Nephron progenitor cell (in vitro differentiated cells): Measurements from ENCODE around the gene LMAN2L.

Source experiments
- DNase-seq: peaks from one replicate; pipeline ENCODE4 v3.0.0; 2021
- H3K27ac Mint-ChIP-seq: 2 replicates; pipeline ENCODE4 v1.8.0; 2021; ENCODE audit warnings: mild to moderate bottlenecking, moderate library complexity, mixed read lengths
- H3K27me3 Mint-ChIP-seq: 2 replicates; pipeline ENCODE4 v1.8.0; 2021; ENCODE audit warnings: mild to moderate bottlenecking, low read depth, mixed read lengths; ENCODE audit not compliant: poor library complexity
- H3K36me3 Mint-ChIP-seq: 2 replicates; pipeline ENCODE4 v1.8.0; 2021; ENCODE audit warnings: low read depth, mixed read lengths
- H3K4me1 Mint-ChIP-seq: 2 replicates; pipeline ENCODE4 v1.8.0; 2021; ENCODE audit warnings: mixed read lengths
- H3K4me3 Mint-ChIP-seq: 2 replicates; pipeline ENCODE4 v1.8.0; 2021; ENCODE audit warnings: mild to moderate bottlenecking, moderate library complexity, mixed read lengths
- H3K9me3 Mint-ChIP-seq: 2 replicates; pipeline ENCODE4 v1.8.0; 2021; ENCODE audit warnings: mild to moderate bottlenecking, moderate library complexity, mixed read lengths
- TF ChIP-seq, protein P1 (sequence below): fragments of 200-600 bp; sonication (generic); IDR thresholded peaks from 2 replicates; pipeline ENCODE4 v1.5.0; 2021; ENCODE audit warnings: antibody characterized with exemption

Gene LMAN2L

DNA sequence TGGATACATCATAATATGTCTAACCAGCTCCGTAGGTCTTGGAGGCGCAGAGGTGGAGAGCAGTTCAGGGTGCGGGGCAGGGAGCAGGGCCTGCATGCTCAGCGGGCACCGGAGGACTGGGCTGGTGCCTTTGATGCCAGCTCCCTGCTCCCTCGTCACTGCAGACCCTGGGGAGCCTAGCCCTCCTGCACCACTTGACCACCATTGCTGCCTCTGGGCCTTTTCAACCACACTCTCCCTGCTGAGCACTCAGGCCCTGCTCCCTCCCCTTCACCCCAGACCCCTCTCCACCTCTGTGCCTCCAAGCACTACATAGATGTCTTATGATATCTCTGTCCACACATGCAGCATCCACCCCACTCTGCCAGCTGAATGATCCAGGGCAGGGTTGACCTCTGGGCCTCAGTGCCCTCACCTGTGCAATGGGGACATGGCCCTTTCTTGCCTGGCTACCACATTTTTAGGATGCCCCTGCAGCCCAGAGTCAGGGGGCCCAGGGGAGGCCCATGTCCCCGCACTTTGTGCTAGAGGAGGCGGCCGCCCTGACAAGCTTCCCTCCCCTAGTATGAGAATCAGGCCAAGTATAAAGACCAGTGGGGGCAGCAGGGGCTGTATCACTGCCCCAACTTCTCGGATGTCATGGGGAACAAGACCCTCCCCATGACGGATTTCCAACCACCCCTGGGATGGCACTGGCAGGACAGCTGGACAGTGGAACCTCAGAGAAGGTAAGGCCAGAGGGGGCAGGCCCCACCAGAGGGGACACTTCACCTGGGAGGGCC, 51.0 kb downstream of the LMAN2L start:
- Mint-ChIP-seq H3K27me3 (no peaks in the 10 kb centered on the region), H3K27ac (no peak overlapping the region), H3K9me3 (no peaks in the 10 kb centered on the region), H3K4me3 (no peak overlapping the region), H3K36me3 (no peaks in the 10 kb centered on the region), H3K4me1 (peaks cover 31% of the 10 kb centered on the region)
- no peak for DNase-seq
- TF ChIP-seq, protein P1, sequence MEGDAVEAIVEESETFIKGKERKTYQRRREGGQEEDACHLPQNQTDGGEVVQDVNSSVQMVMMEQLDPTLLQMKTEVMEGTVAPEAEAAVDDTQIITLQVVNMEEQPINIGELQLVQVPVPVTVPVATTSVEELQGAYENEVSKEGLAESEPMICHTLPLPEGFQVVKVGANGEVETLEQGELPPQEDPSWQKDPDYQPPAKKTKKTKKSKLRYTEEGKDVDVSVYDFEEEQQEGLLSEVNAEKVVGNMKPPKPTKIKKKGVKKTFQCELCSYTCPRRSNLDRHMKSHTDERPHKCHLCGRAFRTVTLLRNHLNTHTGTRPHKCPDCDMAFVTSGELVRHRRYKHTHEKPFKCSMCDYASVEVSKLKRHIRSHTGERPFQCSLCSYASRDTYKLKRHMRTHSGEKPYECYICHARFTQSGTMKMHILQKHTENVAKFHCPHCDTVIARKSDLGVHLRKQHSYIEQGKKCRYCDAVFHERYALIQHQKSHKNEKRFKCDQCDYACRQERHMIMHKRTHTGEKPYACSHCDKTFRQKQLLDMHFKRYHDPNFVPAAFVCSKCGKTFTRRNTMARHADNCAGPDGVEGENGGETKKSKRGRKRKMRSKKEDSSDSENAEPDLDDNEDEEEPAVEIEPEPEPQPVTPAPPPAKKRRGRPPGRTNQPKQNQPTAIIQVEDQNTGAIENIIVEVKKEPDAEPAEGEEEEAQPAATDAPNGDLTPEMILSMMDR, result no peak

DNA sequence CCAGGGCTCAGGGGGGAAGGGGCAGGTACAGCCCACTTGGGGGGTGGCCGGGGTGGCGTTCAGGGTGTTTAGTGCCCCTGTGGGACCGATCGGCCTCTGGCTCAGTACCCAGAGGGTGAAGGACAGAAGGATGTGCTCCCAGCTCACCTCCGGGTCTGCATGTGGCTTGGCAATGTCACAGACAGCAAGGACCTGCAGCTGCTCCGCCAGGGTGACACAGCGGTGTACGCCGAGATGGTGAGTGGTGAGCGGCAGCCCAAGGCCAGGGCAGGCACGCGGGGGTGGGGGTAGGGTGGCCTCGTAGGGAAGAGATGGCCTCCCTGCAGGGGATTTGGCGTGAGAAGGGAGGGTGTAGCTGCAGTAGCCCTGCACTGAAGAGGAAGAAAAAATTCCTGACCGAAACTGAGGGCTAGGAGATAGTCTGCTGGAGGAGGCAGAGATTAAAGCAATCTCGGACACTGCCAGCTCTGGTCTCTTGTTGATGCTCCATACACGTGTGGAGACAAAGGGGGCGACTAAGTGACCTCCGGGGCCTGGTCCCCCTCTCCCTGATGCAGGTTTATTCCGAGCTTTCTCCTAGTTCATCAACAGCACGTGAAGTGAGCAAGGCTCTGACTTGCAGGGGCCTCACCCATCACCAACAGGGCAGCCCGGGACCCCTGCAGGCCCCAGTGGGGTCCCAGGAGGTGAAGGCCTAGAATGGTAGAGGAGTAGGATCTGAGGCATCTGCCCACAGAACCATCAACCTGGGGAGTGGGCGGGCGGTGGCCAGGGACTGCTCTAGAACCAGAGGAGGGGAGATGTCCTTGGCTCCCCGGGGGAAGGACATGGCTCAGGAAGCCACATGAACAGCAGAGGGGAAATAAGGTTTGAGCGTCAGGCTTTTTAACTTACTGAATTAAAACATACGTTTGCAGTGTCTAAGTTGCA, 51.9 kb downstream of the LMAN2L start:
- Mint-ChIP-seq H3K27me3 (peaks cover 1% of the 10 kb centered on the region), H3K36me3 (no peaks in the 10 kb centered on the region), H3K4me3 (no peak overlapping the region), H3K9me3 (no peaks in the 10 kb centered on the region), H3K4me1 (peaks cover 26% of the 10 kb centered on the region), H3K27ac (no peak overlapping the region)
- TF ChIP-seq, protein P1, result no peak
- DNase-seq, result no peak

DNA sequence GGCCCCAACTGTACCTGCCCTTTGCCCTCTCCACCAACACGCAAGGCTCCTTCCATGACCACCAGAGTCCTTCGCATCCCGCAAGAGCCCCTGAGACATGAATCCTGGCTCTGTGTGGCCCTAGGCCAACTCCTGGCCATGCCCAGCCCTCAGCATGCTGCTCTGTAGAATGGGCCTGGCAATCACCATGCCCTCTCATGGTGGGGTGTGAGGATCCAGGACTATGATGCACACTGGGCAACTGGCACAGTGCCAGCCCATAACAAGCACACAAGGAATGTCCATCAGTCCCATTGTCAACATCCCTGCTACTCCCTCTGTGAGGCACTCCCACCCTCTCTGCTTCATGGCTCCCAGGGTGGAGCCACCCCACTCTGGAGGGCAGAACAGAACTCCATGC, 52.6 kb downstream of the LMAN2L start:
- Mint-ChIP-seq H3K27ac (no peak overlapping the region), H3K4me1 (peaks cover 23% of the 10 kb centered on the region), H3K9me3 (no peaks in the 10 kb centered on the region), H3K27me3 (peaks cover 3% of the 10 kb centered on the region), H3K4me3 (no peak overlapping the region), H3K36me3 (no peaks in the 10 kb centered on the region)
- no peak for DNase-seq
- TF ChIP-seq, protein P1, result no peak

DNA sequence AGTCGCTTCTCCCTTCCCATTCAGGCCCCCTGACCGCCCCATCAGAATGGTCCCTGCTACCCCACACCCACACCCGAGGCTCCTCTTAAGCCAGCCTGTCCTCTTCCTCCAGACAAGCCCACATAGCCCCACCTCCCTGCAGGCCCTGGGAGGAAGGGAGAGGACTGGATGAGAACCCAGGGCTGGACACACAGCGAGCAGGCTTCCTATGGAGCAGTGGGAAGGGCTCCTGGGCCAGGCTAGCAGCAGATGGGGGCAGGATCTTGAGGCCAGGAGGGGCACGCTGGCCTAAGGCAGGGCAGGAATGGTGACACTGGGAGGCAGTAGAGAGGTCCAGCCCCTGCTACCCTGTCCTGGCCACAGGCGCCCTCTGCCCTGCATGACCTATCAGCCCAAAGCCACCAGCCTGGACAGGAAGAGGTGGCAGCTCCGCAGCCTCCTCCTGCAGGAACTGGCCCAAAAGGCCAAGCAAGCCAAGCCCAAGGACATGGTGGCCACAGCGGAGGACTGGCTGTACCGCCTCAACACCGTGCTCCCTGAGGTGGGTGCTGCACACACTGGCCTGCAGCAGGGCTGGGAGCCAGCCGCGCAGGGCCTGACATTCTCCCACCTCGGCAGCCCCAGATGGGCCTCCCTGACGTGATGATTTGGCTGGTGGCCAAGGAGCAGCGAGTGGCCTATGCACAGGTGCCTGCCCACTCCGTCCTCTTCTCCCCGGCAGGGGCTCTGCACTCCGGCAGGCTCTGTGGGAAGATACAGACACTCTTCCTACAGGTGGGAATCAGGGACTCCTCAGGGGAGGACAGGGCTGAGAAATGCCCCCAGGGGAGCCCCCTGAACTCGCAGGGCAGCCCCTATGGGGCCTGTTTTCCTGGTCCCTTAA, 54.0 kb downstream of the LMAN2L start:
- no peak for DNase-seq

DNA sequence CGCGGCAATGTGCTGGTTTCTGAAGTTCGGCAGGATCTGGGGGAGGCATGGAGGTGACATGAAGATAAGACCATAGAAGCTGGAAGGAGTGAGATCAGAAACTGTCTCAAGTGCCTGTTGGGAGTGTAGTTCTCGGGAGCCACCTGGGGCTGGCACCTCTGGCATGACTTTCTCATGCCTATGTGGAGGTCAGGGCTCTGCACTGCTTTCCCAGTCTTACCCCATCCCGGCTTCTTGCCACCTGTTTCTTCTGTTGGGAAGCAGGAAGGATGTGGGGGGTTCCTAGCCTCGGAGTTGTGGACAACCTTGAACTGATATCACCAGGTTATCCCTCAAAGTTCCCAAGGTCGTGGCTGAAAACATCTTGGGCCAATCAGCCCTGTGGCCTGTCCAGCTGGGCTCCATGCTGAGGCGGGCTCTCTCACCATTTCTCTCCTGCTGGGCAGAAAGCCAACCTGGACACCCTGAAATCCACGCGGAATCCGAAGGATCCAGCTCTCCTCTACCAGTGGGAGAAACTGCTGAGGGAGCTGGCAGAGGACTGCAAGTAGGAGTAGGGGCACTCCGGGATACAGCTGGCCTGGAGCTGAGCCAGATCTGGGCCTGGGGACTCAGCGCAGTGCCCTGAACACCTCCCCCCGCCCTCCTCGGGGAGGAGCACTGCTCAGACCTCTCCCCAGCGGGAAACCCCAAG, 54.8 kb downstream of the LMAN2L start:
- Mint-ChIP-seq H3K4me3 (no peak overlapping the region), H3K27me3 (peaks cover 3% of the 10 kb centered on the region), H3K4me1 (peaks cover 28% of the 10 kb centered on the region), H3K27ac (no peak overlapping the region), H3K36me3 (no peaks in the 10 kb centered on the region), H3K9me3 (no peaks in the 10 kb centered on the region)
- no peak for DNase-seq
- TF ChIP-seq, protein P1, result no peak

More for the DNA sequence above, 54.0 kb downstream of the LMAN2L start:
- no peaks in the 10 kb centered on the region for H3K9me3 Mint-ChIP-seq
- no peaks in the 10 kb centered on the region for H3K36me3 Mint-ChIP-seq
- TF ChIP-seq, protein P1, result no peak
- no peak overlapping the region for H3K27ac Mint-ChIP-seq
- peaks cover 3% of the 10 kb centered on the region for H3K27me3 Mint-ChIP-seq
- H3K4me3 Mint-ChIP-seq, result no peak overlapping the region
- H3K4me1 Mint-ChIP-seq, result peaks cover 22% of the 10 kb centered on the region
